22Rv1 (cell line): Measurements from ENCODE around the gene CNR2.

Experiments
- ZFX ChIP-seq: fragments of 450-650 bp; IDR thresholded peaks from 2 replicates; pipeline ENCODE4 v1.6.1; 2017; ENCODE audit warnings: antibody characterized with exemption, borderline replicate concordance
- TF ChIP-seq, protein P1 (sequence below): fragments of 450-650 bp; IDR thresholded peaks from 2 replicates; pipeline ENCODE4 v1.5.1; 2017; ENCODE audit warnings: mild to moderate bottlenecking

DNA sequence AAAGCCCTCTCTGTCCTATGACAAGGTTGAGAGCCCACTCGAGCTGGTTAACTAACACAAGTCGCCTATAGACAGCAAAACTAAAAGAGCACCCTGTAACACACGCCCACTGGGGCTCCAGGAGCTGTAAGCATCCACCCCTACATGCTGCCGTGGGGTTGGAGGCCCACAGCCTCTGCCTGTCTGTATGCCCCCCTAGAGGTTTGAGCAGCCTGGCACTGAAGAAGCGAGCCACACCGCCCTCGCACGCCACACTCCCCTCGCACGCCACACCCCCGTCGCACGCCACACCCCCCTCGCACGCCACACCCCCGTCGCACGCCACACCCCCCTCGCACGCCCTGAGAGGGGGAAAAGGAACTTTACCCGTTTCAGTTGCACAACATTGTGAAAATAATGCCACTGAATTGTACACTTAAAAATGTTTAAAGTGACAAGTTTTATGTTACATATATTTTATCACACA, 74.7 kb downstream of the CNR2 start:
- TF ChIP-seq, protein P1, sequence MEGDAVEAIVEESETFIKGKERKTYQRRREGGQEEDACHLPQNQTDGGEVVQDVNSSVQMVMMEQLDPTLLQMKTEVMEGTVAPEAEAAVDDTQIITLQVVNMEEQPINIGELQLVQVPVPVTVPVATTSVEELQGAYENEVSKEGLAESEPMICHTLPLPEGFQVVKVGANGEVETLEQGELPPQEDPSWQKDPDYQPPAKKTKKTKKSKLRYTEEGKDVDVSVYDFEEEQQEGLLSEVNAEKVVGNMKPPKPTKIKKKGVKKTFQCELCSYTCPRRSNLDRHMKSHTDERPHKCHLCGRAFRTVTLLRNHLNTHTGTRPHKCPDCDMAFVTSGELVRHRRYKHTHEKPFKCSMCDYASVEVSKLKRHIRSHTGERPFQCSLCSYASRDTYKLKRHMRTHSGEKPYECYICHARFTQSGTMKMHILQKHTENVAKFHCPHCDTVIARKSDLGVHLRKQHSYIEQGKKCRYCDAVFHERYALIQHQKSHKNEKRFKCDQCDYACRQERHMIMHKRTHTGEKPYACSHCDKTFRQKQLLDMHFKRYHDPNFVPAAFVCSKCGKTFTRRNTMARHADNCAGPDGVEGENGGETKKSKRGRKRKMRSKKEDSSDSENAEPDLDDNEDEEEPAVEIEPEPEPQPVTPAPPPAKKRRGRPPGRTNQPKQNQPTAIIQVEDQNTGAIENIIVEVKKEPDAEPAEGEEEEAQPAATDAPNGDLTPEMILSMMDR = no peak
- TF ChIP-seq ZFX = no peak
